ENCODE data around the gene TSHZ1. TPM values are rescaled to one million over a fixed set of nuclear protein-coding genes. Genes with fewer than 3 reads are reported as not detected.

TSHZ1 gene
- total RNA-seq (10 to 100 TPM; 14.9 to 26.4 (median 19.7) TPM), polyA plus RNA-seq (1 to 10 TPM; 4.1 to 6.1 (median 4.2) TPM)
- long read RNA-seq, donor 1, full-length matches to known transcripts: 17 of 17 reads
- long read RNA-seq, donor 1, partial matches to known transcripts: 0 of 17 reads
- long read RNA-seq, donor 1, other reads (novel, unspliced or antisense): 0 of 17 reads
- long read RNA-seq, donor 2, full-length matches to known transcripts: 14 of 14 reads
- long read RNA-seq, donor 2, partial matches to known transcripts: 0 of 14 reads
- long read RNA-seq, donor 2, other reads (novel, unspliced or antisense): 0 of 14 reads

- intact Hi-C loops (cut with DNase I; ENCODE audit: low total_unique reads): no loop called here
- Histone ChIP-seq H3K27me3 (replicated peaks in 1 of 7) (peaks cover 0 to 4% (median 0%) of the 10 kb centered on the region in 7 donors), H3K9me3 (no peaks in the 10 kb centered on the region), H3K4me1 (peaks cover 20 to 78% (median 62%) of the 10 kb centered on the region in 6 donors), H3K27ac (peak within 1 kb of the TSS; percentile 92 to 97 (median 96)), H3K36me3 (no peaks in the 10 kb centered on the region), H3K4me3 (peak within 1 kb of the TSS; percentile 84 to 99 (median 92))
- peak in 1 of 3 donors; percentile 88 for TF ChIP-seq POLR2A (IDR thresholded peaks at IDR 0.05)
- no peak for TF ChIP-seq CTCF (IDR thresholded peaks at IDR 0.05 in 8 of 11, conservative IDR thresholded peaks at IDR 0.05 in 3 of 11)
- TF ChIP-seq POLR2AphosphoS5 (IDR thresholded peaks at IDR 0.05): peak in 2 of 3 donors; percentile 37 to 83
- 1 to 3% (median 2%) methylated on average over 15 of the region's 15 CpGs for WGBS, 5 donors
- DNase-seq: no peak
Observed at GRCh38 chr18:75210274-75211001, at the start of gene TSHZ1. Gene TSHZ1, plus strand, starts transcription at chr18:75210797. Its CDS starts 1,080 bp downstream, at chr18:75211877.

- Histone ChIP-seq H3K9me3 (no peaks in the 10 kb centered on the region), H3K4me1 (peaks cover 0 to 18% (median 11%) of the 10 kb centered on the region in 6 donors), H3K27ac (peak overlapping the region in 1 of 8 donors; percentile 9), H3K36me3 (no peaks in the 10 kb centered on the region), H3K4me3 (peak overlapping the region; percentile 26 to 80 (median 42)), H3K27me3 (replicated peaks in 1 of 7) (peaks cover 0 to 4% (median 0%) of the 10 kb centered on the region in 7 donors)
- intact Hi-C loops (cut with DNase I; ENCODE audit: low total_unique reads): no loop called here
- no peak for TF ChIP-seq CTCF (IDR thresholded peaks at IDR 0.05 in 8 of 11, conservative IDR thresholded peaks at IDR 0.05 in 3 of 11)
- peak in 2 of 3 donors; percentile 39 to 63 for TF ChIP-seq POLR2AphosphoS5 (IDR thresholded peaks at IDR 0.05)
- whole genome bisulfite sequencing, 5 donors: 16 to 33% (median 24%) methylated on average over 14 of the region's 14 CpGs
- DNase-seq: no peak
Observed at GRCh38 chr18:75161256-75162028, 49.2 kb upstream of the TSHZ1 start.

GRCh38 chr18:75162467-75162866 is 48.1 kb upstream of the TSHZ1 start:
- Histone ChIP-seq H3K4me1 (peaks cover 0 to 18% (median 11%) of the 10 kb centered on the region in 6 donors), H3K4me3 (no peak overlapping the region), H3K36me3 (no peaks in the 10 kb centered on the region), H3K27ac (no peak overlapping the region), H3K27me3 (replicated peaks in 1 of 7) (peaks cover 0 to 4% (median 0%) of the 10 kb centered on the region in 7 donors), H3K9me3 (no peaks in the 10 kb centered on the region)
- intact Hi-C loops (cut with DNase I; ENCODE audit: low total_unique reads): no loop called here
- no peak for TF ChIP-seq POLR2AphosphoS5 (IDR thresholded peaks at IDR 0.05)
- no peak for TF ChIP-seq CTCF (IDR thresholded peaks at IDR 0.05 in 8 of 11, conservative IDR thresholded peaks at IDR 0.05 in 3 of 11)
- DNase-seq: no peak
- 83 to 91% (median 87%) methylated on average over 3 of the region's 3 CpGs for WGBS, 5 donors

Measured in spleen (tissue), 13 donors.